Naive thymus-derived CD8-positive, alpha-beta T cell (primary cell): ENCODE measurements around the gene DPYD. TPM values are rescaled to one million over a fixed set of nuclear protein-coding genes. Genes with fewer than 3 reads are reported as not detected.
A peak's percentile ranks its signal among the peaks of the same experiment; 100 is the strongest.

Source experiments
- ATAC-seq, 2 donors: fragments of 150-1000 bp; cut with Tn5 transposase in 1 of 2; sonication (Bioruptor Pico), chemical (Tn5 transposase) in 1 of 2; 1 replicate in 1 of 2; 2 replicates in 1 of 2; pipeline ENCODE4 v1.10.0; 2021; ENCODE audit warnings: mild to moderate bottlenecking in 2 of 2, moderate library complexity in 2 of 2
- POLR2A ChIA-PET: fragments of 350-600 bp; sonication (Branson Sonifier 250); formaldehyde crosslinking; loops from one replicate; lab custom pipeline; 2021; ENCODE audit warnings: antibody characterized with exemption; lab: Charles Lee
- DNase-seq, 10 donors: peaks; one replicate each; pipeline versions ENCODE4 v3.0.0 to v3.0.0-alpha.2; 2020 to 2022
- H3K27ac Mint-ChIP-seq, 10 donors: one replicate each; pipeline ENCODE4 v1.8.0; 2020 to 2022; ENCODE audit warnings: mild to moderate bottlenecking in 10 of 10, mixed read lengths in 10 of 10, moderate library complexity in 4 of 10, inconsistent platforms in 1 of 10
- H3K27me3 Mint-ChIP-seq, 5 donors: one replicate each; pipeline ENCODE4 v1.8.0; 2021 to 2022; ENCODE audit warnings: mixed read lengths in 5 of 5
- H3K36me3 Mint-ChIP-seq, 3 donors: one replicate each; pipeline ENCODE4 v1.8.0; 2020 to 2022; ENCODE audit warnings: mixed read lengths in 3 of 3, mild to moderate bottlenecking in 2 of 3, inconsistent platforms in 1 of 3
- H3K4me1 Mint-ChIP-seq, 4 donors: one replicate each; pipeline ENCODE4 v1.8.0; 2021 to 2022; ENCODE audit warnings: mixed read lengths in 4 of 4
- H3K4me3 Mint-ChIP-seq, 10 donors: one replicate each; pipeline ENCODE4 v1.8.0; 2020 to 2022; ENCODE audit warnings: mild to moderate bottlenecking in 10 of 10, mixed read lengths in 10 of 10, moderate library complexity in 6 of 10, inconsistent platforms in 1 of 10
- H3K9me3 Mint-ChIP-seq, 9 donors: one replicate each; pipeline ENCODE4 v1.8.0; 2020 to 2022; ENCODE audit warnings: mixed read lengths in 9 of 9, mild to moderate bottlenecking in 3 of 9, inconsistent platforms in 1 of 9, moderate library complexity in 1 of 9
- polyA plus RNA-seq, 3 donors: library from polyadenylated mRNA; unstranded; fragments of 300-500 nt; fragmentation: Illumina TruSeq; gene quantifications; one replicate each; pipeline ENCODE4 v1.2.3, GENCODE V29; 2021
- total RNA-seq, 8 experiments: library from RNA in 2 of 8; stranded (reverse) in 2 of 8; gene quantifications; one replicate each; pipeline ENCODE4 v1.2.3 and lab custom pipeline; 2021 to 2026

Gene DPYD
- total and polyA plus RNA-seq, 5 experiments from 2014 or later = 24.1 to 40.9 (median 39.3) TPM

DNA sequence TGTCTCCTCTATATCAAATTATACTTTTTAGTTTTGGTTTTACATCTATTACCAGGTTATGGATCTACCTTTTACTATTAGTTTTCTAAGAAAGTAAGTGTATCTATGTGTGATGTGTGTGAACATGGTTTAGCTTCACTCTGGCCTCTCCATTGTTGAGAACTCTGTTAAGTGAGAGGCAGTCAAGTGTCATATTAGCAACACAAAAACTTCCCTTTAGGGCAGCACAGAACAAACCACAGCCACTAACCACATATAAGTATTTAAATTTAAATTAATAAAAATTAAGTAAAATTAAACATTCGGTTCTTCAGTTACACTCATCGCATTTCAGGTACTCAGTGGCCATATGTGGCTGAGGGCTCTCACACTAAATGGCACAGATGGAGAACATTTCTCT, 96.6 kb downstream of the DPYD start:
- DNase-seq (no peak), ATAC-seq (no peak)
- POLR2A ChIA-PET = no interaction called here
- H3K27me3 Mint-ChIP-seq = no peaks in the 10 kb centered on the region
- H3K4me1 Mint-ChIP-seq = peaks cover 0 to 6% (median 5%) of the 10 kb centered on the region in 4 donors
- H3K9me3 Mint-ChIP-seq = no peaks in the 10 kb centered on the region
- H3K4me3 Mint-ChIP-seq = no peak overlapping the region
- peak overlapping the region in 1 of 10 donors; percentile 53 for H3K27ac Mint-ChIP-seq
- H3K36me3 Mint-ChIP-seq = peaks cover 0 to 22% (median 7%) of the 10 kb centered on the region in 3 donors

DNA sequence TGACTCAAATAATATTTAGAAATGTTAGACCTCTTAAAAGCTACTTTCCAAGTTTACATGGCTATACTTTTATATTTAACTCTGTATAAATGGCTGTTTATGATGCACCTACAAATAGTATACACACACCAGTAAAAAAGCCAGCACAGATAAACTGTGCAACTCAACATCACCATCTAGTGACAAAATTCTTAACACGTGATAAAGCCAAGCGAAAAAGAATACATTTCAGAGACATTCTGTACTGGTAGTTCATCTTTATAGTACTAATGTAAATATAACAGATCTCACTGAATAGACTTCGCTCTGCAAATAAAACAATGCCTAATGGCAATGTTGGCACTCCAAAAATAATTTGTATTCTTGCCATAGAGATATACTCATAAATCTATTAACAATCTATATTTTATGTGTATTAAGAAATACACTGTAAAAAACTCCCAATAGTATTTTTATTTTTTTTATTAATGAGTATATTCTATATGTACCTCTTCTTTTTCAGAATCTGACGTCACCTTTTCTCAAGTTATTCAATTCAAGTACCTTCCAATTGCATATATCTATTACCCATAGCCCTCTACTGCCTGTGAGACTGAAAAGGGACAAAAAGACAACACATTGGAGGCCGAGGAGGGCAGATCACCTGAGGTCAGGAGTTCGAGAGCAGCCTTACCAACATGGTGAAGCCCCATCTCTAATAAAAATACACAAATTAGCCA, 100.2 kb downstream of the DPYD start:
- DNase-seq (no peak), ATAC-seq (no peak)
- Mint-ChIP-seq H3K4me1 (peaks cover 0 to 3% (median 2%) of the 10 kb centered on the region in 4 donors), H3K4me3 (no peak overlapping the region), H3K36me3 (peaks cover 0 to 15% (median 3%) of the 10 kb centered on the region in 3 donors), H3K9me3 (no peaks in the 10 kb centered on the region), H3K27ac (no peak overlapping the region), H3K27me3 (no peaks in the 10 kb centered on the region)
- POLR2A ChIA-PET = no interaction called here

DNA sequence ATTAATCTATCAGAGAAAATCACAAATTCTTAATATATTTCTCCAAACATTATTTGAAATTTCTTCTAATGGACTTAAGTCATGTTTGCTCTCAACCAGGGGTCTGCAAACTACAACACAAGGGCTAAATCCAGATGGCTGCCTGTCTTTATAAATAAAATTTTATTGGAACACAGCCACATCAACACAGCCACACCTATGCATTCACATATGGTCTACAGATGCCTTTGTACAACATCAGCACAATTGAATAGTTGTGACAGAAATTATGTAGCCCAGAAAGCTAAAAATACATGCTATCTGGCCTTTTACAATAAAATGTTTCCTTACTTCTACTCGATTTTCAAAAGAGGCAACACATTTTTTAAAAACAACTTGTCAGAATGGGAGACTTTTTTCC, 103.9 kb downstream of the DPYD start:
- Mint-ChIP-seq H3K9me3 (no peaks in the 10 kb centered on the region), H3K4me3 (no peak overlapping the region), H3K27me3 (no peaks in the 10 kb centered on the region), H3K36me3 (peaks cover 0 to 17% (median 8%) of the 10 kb centered on the region in 3 donors), H3K27ac (no peak overlapping the region), H3K4me1 (peaks cover 2 to 10% (median 7%) of the 10 kb centered on the region in 4 donors)
- no peak for DNase-seq
- POLR2A ChIA-PET = no interaction called here
- no peak for ATAC-seq

DNA sequence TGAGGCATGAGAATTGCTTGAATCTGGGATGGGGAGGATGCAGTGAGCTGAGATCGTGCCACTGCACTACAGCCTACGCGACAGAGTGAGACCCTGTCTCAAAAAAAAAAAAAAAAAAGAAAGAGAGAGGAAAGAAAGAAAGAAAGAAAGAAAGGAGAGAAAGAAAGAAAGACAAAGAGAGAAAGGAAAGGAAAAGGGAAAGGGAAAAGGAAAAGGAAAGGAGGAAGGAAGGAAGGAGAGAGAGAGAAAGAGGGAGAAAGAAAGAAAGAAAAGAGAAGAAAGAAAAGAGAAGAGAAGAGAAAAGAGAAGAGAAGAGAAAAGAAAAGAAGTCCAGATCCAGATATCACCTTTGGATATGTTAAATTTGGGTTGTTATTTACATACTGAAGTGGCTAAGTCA, 106.0 kb downstream of the DPYD start:
- POLR2A ChIA-PET = no interaction called here

DNA sequence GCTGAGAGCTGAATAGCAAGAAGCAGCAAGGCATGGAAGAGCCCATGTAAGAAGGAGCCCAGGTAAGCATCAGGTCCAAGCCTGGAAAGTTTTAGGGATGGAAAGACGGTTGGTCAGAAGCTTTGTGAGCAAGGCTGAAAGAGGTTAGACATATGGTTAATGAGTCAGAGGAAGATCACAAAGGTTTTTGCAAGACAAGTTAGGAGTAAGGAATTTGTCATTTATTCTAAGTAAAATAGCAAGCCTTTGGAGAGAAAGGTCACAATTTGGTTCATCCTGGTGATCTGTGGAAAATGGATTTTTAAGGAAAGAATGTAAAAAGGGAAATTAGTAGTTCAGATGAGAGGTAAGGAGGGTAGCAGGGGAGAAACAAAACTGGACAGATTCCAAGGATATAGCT, 106.7 kb downstream of the DPYD start:
- Mint-ChIP-seq H3K36me3 (peaks cover 19 to 31% (median 27%) of the 10 kb centered on the region in 3 donors), H3K9me3 (peaks cover 0 to 10% (median 0%) of the 10 kb centered on the region in 9 donors), H3K27ac (no peak overlapping the region), H3K27me3 (no peaks in the 10 kb centered on the region), H3K4me3 (no peak overlapping the region), H3K4me1 (peaks cover 2 to 12% (median 6%) of the 10 kb centered on the region in 4 donors)
- no peak for DNase-seq
- POLR2A ChIA-PET = no interaction called here
- no peak for ATAC-seq

More for the DNA sequence above, 106.0 kb downstream of the DPYD start:
- Mint-ChIP-seq H3K27ac (peak overlapping the region in 3 of 10 donors; percentile 2 to 77 (median 20)), H3K4me3 (no peak overlapping the region), H3K9me3 (peaks cover 0 to 4% (median 0%) of the 10 kb centered on the region in 9 donors), H3K36me3 (peaks cover 13 to 25% (median 20%) of the 10 kb centered on the region in 3 donors), H3K4me1 (peaks cover 2 to 10% (median 6%) of the 10 kb centered on the region in 4 donors), H3K27me3 (no peaks in the 10 kb centered on the region)
- ATAC-seq (no peak), DNase-seq (no peak)

DNA sequence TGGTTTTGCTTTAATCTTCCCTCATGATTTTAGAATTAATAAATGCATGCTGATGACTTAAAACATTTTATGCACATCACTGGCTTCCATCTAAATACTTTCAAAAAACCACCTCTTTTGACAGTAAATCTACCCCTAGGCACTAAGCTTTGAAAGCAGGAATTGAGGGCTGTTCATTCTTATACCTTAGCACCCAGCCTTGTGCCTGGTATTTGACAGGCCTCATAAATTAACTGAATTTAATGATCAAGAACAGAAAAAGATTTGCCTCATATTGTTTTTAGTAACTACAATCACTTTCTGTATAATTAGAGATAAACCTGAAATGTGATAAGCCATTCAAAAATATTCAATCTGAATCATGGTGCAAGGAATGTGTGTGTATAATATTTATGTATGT, 108.8 kb downstream of the DPYD start:
- Mint-ChIP-seq H3K36me3 (peaks cover 23 to 34% (median 27%) of the 10 kb centered on the region in 3 donors), H3K4me3 (no peak overlapping the region), H3K27me3 (no peaks in the 10 kb centered on the region), H3K27ac (no peak overlapping the region), H3K9me3 (peaks cover 0 to 10% (median 0%) of the 10 kb centered on the region in 9 donors), H3K4me1 (peaks cover 2 to 12% (median 6%) of the 10 kb centered on the region in 4 donors)
- ATAC-seq (no peak), DNase-seq (no peak)
- POLR2A ChIA-PET = no interaction called here

DNA sequence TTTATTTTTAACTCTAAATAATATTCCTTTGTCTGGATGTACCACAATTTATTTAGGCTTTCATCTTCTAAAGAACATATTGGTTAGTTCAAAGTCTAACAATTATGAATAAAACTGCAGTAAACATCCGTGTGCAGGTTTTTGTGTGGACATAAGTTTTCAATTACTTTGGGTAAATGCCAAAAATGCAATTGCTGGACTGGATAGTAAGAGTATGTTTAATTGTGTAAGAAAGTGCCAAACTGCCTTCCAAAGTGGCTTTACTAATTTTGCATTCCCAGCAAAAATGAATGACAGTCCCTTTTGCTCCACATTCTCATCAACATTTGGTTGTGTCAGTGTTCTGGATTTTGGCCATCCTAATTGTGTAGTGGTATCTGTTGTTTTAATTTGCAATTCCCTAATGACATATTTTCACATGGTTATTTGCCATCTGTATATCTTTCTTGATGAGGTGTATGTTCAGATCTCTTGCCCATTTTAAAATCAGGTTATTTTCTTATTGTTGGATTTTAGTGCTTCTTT, 113.8 kb downstream of the DPYD start:
- H3K9me3 Mint-ChIP-seq = peaks cover 0 to 10% (median 0%) of the 10 kb centered on the region in 9 donors

DNA sequence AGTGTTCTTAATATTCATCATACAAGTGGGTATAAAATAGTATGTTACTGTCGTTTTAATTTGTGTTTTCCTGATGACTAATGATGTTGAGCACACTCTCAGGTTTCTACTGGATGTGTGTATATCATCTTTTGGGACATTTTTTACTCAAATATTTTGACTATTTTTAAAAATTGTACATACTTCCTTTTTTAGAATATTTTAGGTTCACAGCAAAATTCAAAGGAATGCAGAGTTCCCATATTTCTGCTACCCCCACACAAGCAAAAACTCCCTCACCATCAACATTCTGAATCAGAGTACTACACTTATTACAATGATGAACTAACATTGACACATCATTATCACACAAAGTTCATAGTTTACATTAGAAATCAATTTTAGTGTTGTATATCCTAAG, 114.5 kb downstream of the DPYD start:
- H3K27me3 Mint-ChIP-seq = no peaks in the 10 kb centered on the region
- POLR2A ChIA-PET = no interaction called here
- H3K27ac Mint-ChIP-seq = peak overlapping the region in 1 of 10 donors; percentile 4
- peaks cover 0 to 10% (median 5%) of the 10 kb centered on the region in 4 donors for H3K4me1 Mint-ChIP-seq
- DNase-seq (no peak), ATAC-seq (no peak)
- no peak overlapping the region for H3K4me3 Mint-ChIP-seq
- H3K9me3 Mint-ChIP-seq = peaks cover 0 to 10% (median 0%) of the 10 kb centered on the region in 9 donors
- peaks cover 18 to 24% (median 23%) of the 10 kb centered on the region in 3 donors for H3K36me3 Mint-ChIP-seq

More for the DNA sequence above, 113.8 kb downstream of the DPYD start:
- POLR2A ChIA-PET = no interaction called here
- H3K4me1 Mint-ChIP-seq = peaks cover 0 to 10% (median 5%) of the 10 kb centered on the region in 4 donors
- DNase-seq (no peak), ATAC-seq (no peak)
- H3K4me3 Mint-ChIP-seq = no peak overlapping the region
- H3K27ac Mint-ChIP-seq = peak overlapping the region in 1 of 10 donors; percentile 4
- peaks cover 20 to 24% (median 23%) of the 10 kb centered on the region in 3 donors for H3K36me3 Mint-ChIP-seq
- H3K27me3 Mint-ChIP-seq = no peaks in the 10 kb centered on the region

DNA sequence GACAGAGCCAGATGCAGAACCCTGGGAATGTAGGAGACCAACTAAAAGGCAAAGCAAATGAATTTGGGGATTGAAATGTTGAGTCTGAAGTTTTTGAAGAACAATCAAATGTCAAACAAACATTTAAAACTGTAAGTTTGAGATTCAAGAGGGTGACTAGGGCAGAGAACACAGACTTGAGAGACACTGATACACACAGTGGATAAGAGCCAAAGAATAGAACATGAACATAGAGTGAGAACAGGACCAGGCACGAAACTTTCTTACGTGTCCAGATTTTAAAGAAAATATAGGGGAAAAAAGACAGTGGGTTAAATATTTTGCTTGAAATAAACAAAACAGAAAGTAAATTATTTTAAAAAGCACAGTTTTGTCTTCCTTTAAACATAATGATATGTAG, 115.7 kb downstream of the DPYD start:
- DNase-seq (no peak), ATAC-seq (no peak)
- Mint-ChIP-seq H3K9me3 (peaks cover 0 to 10% (median 0%) of the 10 kb centered on the region in 9 donors), H3K36me3 (peaks cover 8 to 24% (median 11%) of the 10 kb centered on the region in 3 donors), H3K27me3 (no peaks in the 10 kb centered on the region), H3K4me1 (peaks cover 0 to 19% (median 8%) of the 10 kb centered on the region in 4 donors), H3K4me3 (no peak overlapping the region), H3K27ac (no peak overlapping the region)
- POLR2A ChIA-PET = no interaction called here

DNA sequence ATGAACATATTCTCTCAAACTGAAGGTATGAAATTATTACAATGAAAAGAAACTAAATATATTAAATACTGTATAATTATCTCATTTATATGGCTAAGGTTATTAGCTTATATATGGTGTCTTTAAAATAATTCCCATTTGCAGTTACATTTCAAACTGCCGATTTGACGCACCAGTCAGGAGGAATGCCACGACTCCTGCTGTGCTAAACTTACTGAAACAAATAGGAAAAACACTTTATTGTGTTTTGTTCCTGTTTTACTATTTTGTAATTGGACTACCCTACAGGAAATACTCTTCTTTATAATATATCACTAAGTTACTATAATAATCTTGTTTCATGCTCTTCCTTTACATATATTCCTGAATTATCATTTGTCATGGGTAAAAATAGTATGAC, 117.8 kb downstream of the DPYD start:
- Mint-ChIP-seq H3K9me3 (no peaks in the 10 kb centered on the region), H3K36me3 (peaks cover 0 to 21% (median 9%) of the 10 kb centered on the region in 3 donors), H3K27me3 (no peaks in the 10 kb centered on the region)

DNA sequence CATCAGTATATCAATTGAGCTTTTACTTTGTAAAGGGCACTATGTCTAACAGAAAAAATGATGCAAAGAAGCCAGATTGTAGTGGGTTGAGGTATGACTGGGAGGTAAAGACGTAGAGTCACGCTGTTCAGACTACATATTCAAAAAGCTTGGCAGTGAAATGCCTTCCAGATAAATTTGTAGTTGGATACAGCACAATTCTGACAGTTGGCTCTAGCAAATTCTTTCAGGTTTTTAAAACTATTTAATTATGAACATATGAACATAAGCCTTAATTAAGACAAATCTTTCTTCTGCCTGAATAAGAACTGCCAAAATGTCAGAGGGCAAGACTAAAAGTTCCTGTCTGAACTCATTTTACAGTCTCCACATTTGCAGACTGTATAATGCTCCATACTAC, 118.8 kb downstream of the DPYD start:
- no peak for ATAC-seq
- Mint-ChIP-seq H3K9me3 (no peaks in the 10 kb centered on the region), H3K4me1 (peaks cover 0 to 24% (median 7%) of the 10 kb centered on the region in 4 donors)

More for the DNA sequence above, 117.8 kb downstream of the DPYD start:
- Mint-ChIP-seq H3K4me1 (peaks cover 0 to 20% (median 6%) of the 10 kb centered on the region in 4 donors), H3K4me3 (no peak overlapping the region), H3K27ac (no peak overlapping the region)
- ATAC-seq (no peak), DNase-seq (no peak)
- POLR2A ChIA-PET = no interaction called here

DNA sequence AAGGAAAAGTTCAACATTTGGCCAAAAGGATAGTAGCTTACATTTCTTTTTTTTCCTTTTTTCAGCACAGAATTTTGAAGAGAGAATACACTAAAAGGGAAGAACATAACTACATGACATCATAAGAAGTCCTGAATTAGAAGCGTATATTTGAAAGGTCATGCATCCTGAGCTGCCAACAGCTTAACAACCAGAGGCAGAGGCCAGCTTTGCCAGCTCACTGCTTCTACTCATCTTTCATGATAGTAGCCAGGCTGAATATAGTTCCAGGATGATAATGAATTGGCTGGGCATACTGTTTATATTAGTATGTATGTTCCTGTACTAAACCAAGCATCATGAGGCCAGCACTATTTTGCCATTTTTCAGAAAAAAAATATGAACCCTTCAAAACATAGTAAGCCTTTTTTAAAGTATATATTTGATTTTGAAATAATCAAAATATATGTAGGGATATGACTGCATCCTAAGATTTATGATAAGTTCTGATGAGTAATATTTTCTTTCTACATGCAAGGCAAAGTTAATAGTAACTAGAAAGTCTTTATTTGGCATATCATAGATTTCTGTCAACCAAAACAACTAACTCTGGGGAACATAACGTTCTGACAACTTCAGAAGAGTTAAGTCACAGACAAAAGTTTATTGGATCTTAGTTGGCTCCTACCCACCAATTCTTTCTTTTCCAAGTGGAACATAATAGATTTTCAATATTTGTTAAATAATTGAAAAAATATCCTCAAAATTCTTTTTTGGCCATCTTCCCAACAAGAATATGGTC, 123.2 kb downstream of the DPYD start:
- Mint-ChIP-seq H3K36me3 (peaks cover 0 to 18% (median 15%) of the 10 kb centered on the region in 3 donors), H3K4me1 (peaks cover 3 to 26% (median 9%) of the 10 kb centered on the region in 4 donors), H3K27me3 (no peaks in the 10 kb centered on the region), H3K9me3 (no peaks in the 10 kb centered on the region), H3K27ac (no peak overlapping the region), H3K4me3 (no peak overlapping the region)
- POLR2A ChIA-PET = no interaction called here
- DNase-seq (no peak), ATAC-seq (no peak)

More for the DNA sequence above, 118.8 kb downstream of the DPYD start:
- Mint-ChIP-seq H3K27ac (no peak overlapping the region), H3K4me3 (no peak overlapping the region), H3K36me3 (peaks cover 0 to 24% (median 9%) of the 10 kb centered on the region in 3 donors), H3K27me3 (no peaks in the 10 kb centered on the region)
- POLR2A ChIA-PET = no interaction called here
- no peak for DNase-seq
